Astrocyte (in vitro differentiated cells and primary cell): Measurements from ENCODE around the gene TSPEAR. TPM values are rescaled to one million over a fixed set of nuclear protein-coding genes. Genes with fewer than 3 reads are reported as not detected.
"Not testable (repeated sequence)": the region's sequence is repeated elsewhere in the genome, so short reads cannot be mapped to it uniquely, and the experiment has no call there.

ENCODE experiments used
- DNase-seq: peaks from one replicate; pipeline ENCODE4 v3.0.0-alpha.2; 2010; ENCODE audit warnings: low read depth
- FAIRE-seq: peaks from 2 replicates; lab custom pipeline; 2011; peaks lifted over from hg19 to GRCh38; lab: Jason Lieb, UNC
- H2AFZ ChIP-seq: 2 replicates; pipeline ENCODE4 v1.6.0; 2012; ENCODE audit warnings: low read depth, low read length, inconsistent platforms
- H3K27ac ChIP-seq: 2 replicates; pipeline ENCODE4 v1.5.1; 2011; ENCODE audit warnings: low read depth, low read length, inconsistent platforms
- H3K27me3 ChIP-seq: 2 replicates; pipeline ENCODE4 v1.6.0; 2011; ENCODE audit warnings: low read length, inconsistent platforms; ENCODE audit not compliant: insufficient read depth
- H3K36me3 ChIP-seq: 2 replicates; pipeline ENCODE4 v1.5.1; 2011; ENCODE audit warnings: low read length, inconsistent platforms; ENCODE audit not compliant: insufficient read depth
- H3K4me1 ChIP-seq: 2 replicates; pipeline ENCODE4 v1.5.1; 2011; ENCODE audit warnings: low read length, inconsistent platforms; ENCODE audit not compliant: insufficient read depth
- H3K4me2 ChIP-seq: 2 replicates; pipeline ENCODE4 v1.6.0; 2012; ENCODE audit warnings: low read length, inconsistent platforms
- H3K4me3 ChIP-seq: 2 replicates; pipeline ENCODE4 v1.5.1; 2011; ENCODE audit warnings: low read depth, mild to moderate bottlenecking, low read length, inconsistent platforms; ENCODE audit not compliant: insufficient read depth
- H3K79me2 ChIP-seq: 2 replicates; pipeline ENCODE4 v1.6.0; 2012; ENCODE audit warnings: mild to moderate bottlenecking, low read length, inconsistent platforms; ENCODE audit not compliant: insufficient read depth
- H3K9ac ChIP-seq: 2 replicates; pipeline ENCODE4 v1.6.0; 2012; ENCODE audit warnings: mild to moderate bottlenecking, low read length, inconsistent platforms
- H3K9me3 ChIP-seq: 2 replicates; pipeline ENCODE4 v1.5.1; 2012; ENCODE audit warnings: low read depth, mild to moderate bottlenecking, low read length, inconsistent platforms; ENCODE audit not compliant: insufficient read depth
- H4K20me1 ChIP-seq: 2 replicates; pipeline ENCODE4 v1.6.0; 2012; ENCODE audit warnings: low read length, inconsistent platforms; ENCODE audit not compliant: insufficient read depth
- H3K27ac Mint-ChIP-seq: one replicate; pipeline ENCODE4 v1.8.0; 2021; ENCODE audit warnings: mild to moderate bottlenecking, mixed read lengths; ENCODE audit not compliant: unreplicated experiment
- H3K27me3 Mint-ChIP-seq: one replicate; pipeline ENCODE4 v1.8.0; 2021; ENCODE audit warnings: low read depth, mixed read lengths; ENCODE audit not compliant: unreplicated experiment
- H3K36me3 Mint-ChIP-seq: one replicate; pipeline ENCODE4 v1.8.0; 2021; ENCODE audit warnings: low read depth, mixed read lengths; ENCODE audit not compliant: unreplicated experiment
- H3K4me1 Mint-ChIP-seq: one replicate; pipeline ENCODE4 v1.8.0; 2021; ENCODE audit warnings: low read depth, mixed read lengths; ENCODE audit not compliant: unreplicated experiment
- H3K4me3 Mint-ChIP-seq: one replicate; pipeline ENCODE4 v1.8.0; 2021; ENCODE audit warnings: mild to moderate bottlenecking, moderate library complexity, mixed read lengths; ENCODE audit not compliant: unreplicated experiment
- H3K9me3 Mint-ChIP-seq: one replicate; pipeline ENCODE4 v1.8.0; 2021; ENCODE audit warnings: mild to moderate bottlenecking, mixed read lengths; ENCODE audit not compliant: unreplicated experiment
- CTCF ChIP-seq: IDR thresholded peaks from 2 replicates; pipeline ENCODE4 v1.5.1; 2011; ENCODE audit warnings: low read depth, mild to moderate bottlenecking, inconsistent platforms, low read length, moderate library complexity; ENCODE audit not compliant: insufficient read depth
- EZH2 ChIP-seq: IDR thresholded peaks from 2 replicates; pipeline ENCODE4 v1.6.1; 2012; ENCODE audit warnings: mild to moderate bottlenecking, low read length, inconsistent platforms; ENCODE audit not compliant: insufficient read depth
- total RNA-seq: library from RNA; stranded (reverse); gene quantifications from 2 replicates; pipeline ENCODE4 v1.2.1, GENCODE V29; 2021

The TSPEAR gene
- total RNA-seq, 1 donor from 2014 or later: not detected

DNA sequence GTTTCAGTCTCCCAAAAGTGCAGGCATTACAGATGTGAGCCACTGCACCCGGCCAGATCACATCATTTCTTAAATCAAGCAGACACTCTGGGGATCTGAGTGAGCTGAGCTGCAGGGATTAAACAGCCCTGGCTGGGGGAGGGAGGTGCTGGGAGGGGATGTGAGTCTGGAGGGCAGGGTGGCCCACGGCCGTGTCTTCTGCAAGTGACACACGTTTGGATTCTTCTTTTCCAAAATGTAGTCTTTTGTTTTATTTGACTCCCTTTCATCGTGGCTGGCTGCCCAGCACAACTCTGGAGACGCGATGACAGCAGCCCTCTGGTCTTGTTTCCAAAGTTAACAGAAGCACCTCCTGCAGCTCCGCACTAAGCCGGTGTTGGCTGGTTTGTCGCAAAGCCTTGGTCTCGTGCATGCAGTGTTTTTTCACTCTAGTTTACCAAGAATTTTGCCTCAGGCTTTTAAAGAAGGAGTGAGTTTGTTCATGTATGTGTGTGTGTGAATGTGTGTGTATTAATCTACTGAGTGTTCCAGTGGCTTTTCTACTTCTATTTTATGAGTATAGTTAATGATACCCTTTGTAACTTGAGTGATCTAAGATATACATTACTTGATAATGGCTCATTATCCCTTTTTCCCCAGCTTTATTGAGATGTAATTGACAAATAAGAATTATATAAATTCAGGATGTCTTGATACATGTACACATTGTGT lies 128.1 kb downstream of the TSPEAR start:
- Histone ChIP-seq H3K9me3 (peaks cover 6% of the 10 kb centered on the region), H3K79me2 (no peaks in the 10 kb centered on the region), H2AFZ (no peak overlapping the region), H4K20me1 (no peaks in the 10 kb centered on the region), H3K27me3 (no peaks in the 10 kb centered on the region), H3K4me2 (no peak overlapping the region), H3K4me3 (no peak overlapping the region), H3K4me1 (no peaks in the 10 kb centered on the region), H3K27ac (no peak overlapping the region), H3K36me3 (no peaks in the 10 kb centered on the region), H3K9ac (no peak overlapping the region)
- H3K4me3 Mint-ChIP-seq: no peak overlapping the region
- H3K9me3 Mint-ChIP-seq: peaks cover 27% of the 10 kb centered on the region
- no peaks in the 10 kb centered on the region for H3K36me3 Mint-ChIP-seq
- TF ChIP-seq CTCF: no peak
- TF ChIP-seq EZH2: no peak
- H3K27me3 Mint-ChIP-seq: peaks cover 30% of the 10 kb centered on the region
- H3K4me1 Mint-ChIP-seq: no peaks in the 10 kb centered on the region
- no peak overlapping the region for H3K27ac Mint-ChIP-seq
- DNase-seq (no peak), FAIRE-seq (no peak)

DNA sequence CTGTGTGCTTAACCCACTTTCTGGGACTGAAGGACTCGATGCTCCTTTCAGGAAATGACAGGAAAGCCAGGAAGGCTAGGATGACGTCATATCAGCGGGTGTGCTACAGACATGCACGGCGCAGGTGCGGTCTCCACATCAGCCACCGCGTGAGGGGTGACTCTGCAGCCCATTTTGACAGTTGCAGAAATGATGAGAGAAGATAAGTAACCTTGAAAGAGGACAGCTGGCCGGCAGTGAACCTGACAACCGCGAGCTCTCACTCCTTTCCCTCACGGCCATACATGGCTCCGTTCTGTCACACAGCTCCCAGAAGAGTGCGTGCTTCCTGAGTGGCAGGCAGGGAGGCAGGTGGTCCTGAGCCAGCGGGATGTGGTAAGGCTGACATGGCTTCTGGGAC lies 129.3 kb downstream of the TSPEAR start:
- Histone ChIP-seq H3K27me3 (no peaks in the 10 kb centered on the region), H3K9me3 (peaks cover 10% of the 10 kb centered on the region), H2AFZ (no peak overlapping the region), H3K79me2 (no peaks in the 10 kb centered on the region), H3K36me3 (no peaks in the 10 kb centered on the region), H3K4me1 (no peaks in the 10 kb centered on the region), H4K20me1 (no peaks in the 10 kb centered on the region), H3K9ac (no peak overlapping the region), H3K4me3 (no peak overlapping the region), H3K27ac (no peak overlapping the region), H3K4me2 (no peak overlapping the region)
- no peak overlapping the region for H3K4me3 Mint-ChIP-seq
- peaks cover 33% of the 10 kb centered on the region for H3K9me3 Mint-ChIP-seq
- no peak for TF ChIP-seq CTCF
- TF ChIP-seq EZH2: no peak
- DNase-seq: no peak
- H3K36me3 Mint-ChIP-seq: no peaks in the 10 kb centered on the region
- peaks cover 29% of the 10 kb centered on the region for H3K27me3 Mint-ChIP-seq
- H3K27ac Mint-ChIP-seq: no peak overlapping the region
- no peaks in the 10 kb centered on the region for H3K4me1 Mint-ChIP-seq
- FAIRE-seq: no peak

DNA sequence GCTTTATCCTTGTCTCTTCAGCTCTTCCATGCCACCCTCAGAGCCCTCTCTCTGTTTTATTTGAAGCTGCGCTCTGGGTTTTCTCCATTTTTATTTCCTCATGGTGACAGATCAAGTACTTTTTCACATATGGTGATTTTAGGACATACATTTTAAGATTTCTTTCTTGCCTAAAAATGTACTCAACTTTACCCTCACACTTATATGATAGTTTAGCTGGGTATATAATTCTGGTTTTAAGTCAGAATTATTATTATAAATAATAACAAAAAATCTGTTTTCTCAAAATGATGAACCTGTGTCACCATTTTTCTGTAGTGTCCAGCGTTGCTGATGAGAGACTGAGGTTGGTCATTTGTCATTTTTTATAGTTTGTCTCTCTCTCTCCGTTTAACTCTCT lies 130.2 kb downstream of the TSPEAR start:
- Mint-ChIP-seq H3K36me3 (no peaks in the 10 kb centered on the region), H3K27me3 (peaks cover 20% of the 10 kb centered on the region), H3K4me1 (no peaks in the 10 kb centered on the region), H3K9me3 (peaks cover 29% of the 10 kb centered on the region), H3K4me3 (no peak overlapping the region), H3K27ac (no peak overlapping the region)
- H4K20me1 ChIP-seq: no peaks in the 10 kb centered on the region
- no peaks in the 10 kb centered on the region for H3K79me2 ChIP-seq
- H3K27me3 ChIP-seq: no peaks in the 10 kb centered on the region
- FAIRE-seq (no peak), DNase-seq (no peak)
- no peak overlapping the region for H3K27ac ChIP-seq
- H3K4me3 ChIP-seq: no peak overlapping the region
- H3K9me3 ChIP-seq: peaks cover 10% of the 10 kb centered on the region
- no peak overlapping the region for H2AFZ ChIP-seq
- no peak overlapping the region for H3K4me2 ChIP-seq
- H3K9ac ChIP-seq: no peak overlapping the region
- TF ChIP-seq EZH2 (no peak), CTCF (no peak)
- no peaks in the 10 kb centered on the region for H3K36me3 ChIP-seq
- H3K4me1 ChIP-seq: no peaks in the 10 kb centered on the region

DNA sequence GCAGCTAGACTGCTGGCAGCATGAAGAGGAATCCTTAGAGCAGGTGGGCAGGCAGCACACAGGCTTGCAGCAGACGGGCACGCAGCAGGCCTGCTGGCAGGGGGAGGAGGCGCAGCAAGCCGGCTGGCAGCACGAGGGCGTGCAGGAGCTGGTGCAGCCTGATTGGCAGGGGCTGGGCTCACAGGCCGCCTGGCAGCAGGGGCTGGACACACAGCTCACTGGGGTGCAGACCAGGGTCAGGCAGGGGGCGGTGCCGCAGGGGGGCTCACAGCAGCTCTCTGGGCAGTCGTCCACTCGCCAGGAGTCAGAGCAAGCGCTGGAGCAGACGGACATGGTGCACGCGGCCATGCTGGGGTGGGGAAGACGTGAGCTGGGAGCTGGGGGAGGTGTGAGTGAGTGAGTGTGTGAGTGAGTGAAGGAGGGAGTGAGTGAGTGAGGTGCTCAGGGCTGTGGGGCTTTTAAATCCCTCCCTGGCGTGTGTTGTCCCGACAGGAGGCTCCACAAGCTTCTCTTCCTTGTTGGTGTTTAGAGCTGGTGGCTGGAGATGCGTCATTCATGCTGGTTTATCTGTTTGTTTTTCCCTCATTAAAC lies 131.0 kb downstream of the TSPEAR start, which contains the start of gene KRTAP10-5:
Gene KRTAP10-5 (minus strand): TSS at position 374 of the 591 bp plus-strand sequence. CDS start 26 bp downstream, at position 348.
- not testable (repeated sequence) for H3K4me3 Mint-ChIP-seq, H3K4me3 ChIP-seq, H3K4me1 Mint-ChIP-seq, H3K27ac Mint-ChIP-seq, H3K79me2 ChIP-seq, H3K27me3 ChIP-seq, H3K4me1 ChIP-seq, H4K20me1 ChIP-seq, H3K36me3 ChIP-seq, DNase-seq, H2AFZ ChIP-seq, H3K27ac ChIP-seq, FAIRE-seq, H3K4me2 ChIP-seq, H3K9me3 ChIP-seq, H3K36me3 Mint-ChIP-seq, H3K9ac ChIP-seq
- peaks cover 31% of the 10 kb centered on the region for H3K9me3 Mint-ChIP-seq
- peaks cover 20% of the 10 kb centered on the region for H3K27me3 Mint-ChIP-seq
